DOHH2 (cell line): Measurements from ENCODE around the gene ELOB.

ENCODE experiments used
- EZH2phosphoT487 ChIP-seq: fragments of 200-600 bp; sonication (generic); IDR thresholded peaks from 2 replicates; pipeline ENCODE4 v1.6.1; 2017; ENCODE audit warnings: borderline replicate concordance, mild to moderate bottlenecking, antibody characterized with exemption, low read length, moderate library complexity, mixed read lengths
- TF ChIP-seq, protein P1 (sequence below): fragments of 200-600 bp; sonication (generic); IDR thresholded peaks from one replicate; pipeline ENCODE4 v1.5.1; 2014; ENCODE audit warnings: antibody characterized with exemption, mild to moderate bottlenecking, low read depth, low read length; ENCODE audit not compliant: poor library complexity, severe bottlenecking

GRCh38 chr16:2818272-2818876 is 41.3 kb upstream of the ELOB start:
- TF ChIP-seq, protein P1, sequence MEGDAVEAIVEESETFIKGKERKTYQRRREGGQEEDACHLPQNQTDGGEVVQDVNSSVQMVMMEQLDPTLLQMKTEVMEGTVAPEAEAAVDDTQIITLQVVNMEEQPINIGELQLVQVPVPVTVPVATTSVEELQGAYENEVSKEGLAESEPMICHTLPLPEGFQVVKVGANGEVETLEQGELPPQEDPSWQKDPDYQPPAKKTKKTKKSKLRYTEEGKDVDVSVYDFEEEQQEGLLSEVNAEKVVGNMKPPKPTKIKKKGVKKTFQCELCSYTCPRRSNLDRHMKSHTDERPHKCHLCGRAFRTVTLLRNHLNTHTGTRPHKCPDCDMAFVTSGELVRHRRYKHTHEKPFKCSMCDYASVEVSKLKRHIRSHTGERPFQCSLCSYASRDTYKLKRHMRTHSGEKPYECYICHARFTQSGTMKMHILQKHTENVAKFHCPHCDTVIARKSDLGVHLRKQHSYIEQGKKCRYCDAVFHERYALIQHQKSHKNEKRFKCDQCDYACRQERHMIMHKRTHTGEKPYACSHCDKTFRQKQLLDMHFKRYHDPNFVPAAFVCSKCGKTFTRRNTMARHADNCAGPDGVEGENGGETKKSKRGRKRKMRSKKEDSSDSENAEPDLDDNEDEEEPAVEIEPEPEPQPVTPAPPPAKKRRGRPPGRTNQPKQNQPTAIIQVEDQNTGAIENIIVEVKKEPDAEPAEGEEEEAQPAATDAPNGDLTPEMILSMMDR: no peak
- TF ChIP-seq EZH2phosphoT487: no peak
